BE2C (cell line): ENCODE results near the gene HES4.

Experiments
- DNase-seq: peaks from one replicate; pipeline ENCODE4 v3.0.0-alpha.2; 2020
- H3K27me3 ChIP-seq: fragments of 250-450 bp; sonication (Bioruptor Pico); 2 replicates; pipeline ENCODE4 v1.5.1; 2020; ENCODE audit warnings: mild to moderate bottlenecking
- H3K36me3 ChIP-seq: fragments of 250-450 bp; sonication (Bioruptor Pico); 2 replicates; pipeline ENCODE4 v1.5.1; 2020; ENCODE audit warnings: mild to moderate bottlenecking
- H3K4me1 ChIP-seq: fragments of 250-450 bp; sonication (Bioruptor Pico); 2 replicates; pipeline ENCODE4 v1.5.1; 2020
- H3K4me3 ChIP-seq: 2 replicates; pipeline ENCODE4 v1.5.1; 2011; ENCODE audit warnings: low read depth, low read length
- H3K9me3 ChIP-seq: fragments of 250-450 bp; sonication (Bioruptor Pico); 2 replicates; pipeline ENCODE4 v1.5.1; 2020
- CTCF ChIP-seq: IDR thresholded peaks from 2 replicates; pipeline ENCODE4 v1.5.1; 2012; ENCODE audit warnings: mild to moderate bottlenecking, low read depth, low read length

Gene HES4

GRCh38 chr1:1024149-1024770, 24.4 kb upstream of the HES4 start:
- TF ChIP-seq CTCF, result no peak
- DNase-seq, result no peak
- H3K27me3 ChIP-seq, result peaks cover 10% of the 10 kb centered on the region
- H3K4me1 ChIP-seq, result peaks cover 7% of the 10 kb centered on the region
- H3K9me3 ChIP-seq, result no peaks in the 10 kb centered on the region
- no peak overlapping the region for H3K4me3 ChIP-seq
- no peaks in the 10 kb centered on the region for H3K36me3 ChIP-seq

- no peak for TF ChIP-seq CTCF
- no peak for DNase-seq
- no peak overlapping the region for H3K4me3 ChIP-seq
- H3K4me1 ChIP-seq, result peaks cover 7% of the 10 kb centered on the region
- H3K9me3 ChIP-seq, result no peaks in the 10 kb centered on the region
- no peaks in the 10 kb centered on the region for H3K36me3 ChIP-seq
- peaks cover 10% of the 10 kb centered on the region for H3K27me3 ChIP-seq
Observed at GRCh38 chr1:1023700-1024099, 23.8 kb upstream of the HES4 start.

GRCh38 chr1:1022302-1023009, 22.6 kb upstream of the HES4 start:
- TF ChIP-seq CTCF, result no peak
- DNase-seq, result no peak
- no peaks in the 10 kb centered on the region for H3K36me3 ChIP-seq
- H3K27me3 ChIP-seq, result peaks cover 10% of the 10 kb centered on the region
- no peak overlapping the region for H3K4me3 ChIP-seq
- no peaks in the 10 kb centered on the region for H3K9me3 ChIP-seq
- peaks cover 7% of the 10 kb centered on the region for H3K4me1 ChIP-seq

- H3K9me3 ChIP-seq, result no peaks in the 10 kb centered on the region
- TF ChIP-seq CTCF, result no peak
- H3K4me3 ChIP-seq, result no peak overlapping the region
- no peak for DNase-seq
- peaks cover 7% of the 10 kb centered on the region for H3K4me1 ChIP-seq
- no peaks in the 10 kb centered on the region for H3K36me3 ChIP-seq
- peaks cover 10% of the 10 kb centered on the region for H3K27me3 ChIP-seq
Observed at GRCh38 chr1:1021920-1022259, 22.0 kb upstream of the HES4 start.

GRCh38 chr1:1021010-1021919, 21.4 kb upstream of the HES4 start:
- peak overlapping the region; percentile 24; the same call in 1 of the 2 replicates for H3K4me3 ChIP-seq
- peaks cover 10% of the 10 kb centered on the region; the same call in 1 of the 2 replicates for H3K27me3 ChIP-seq
- H3K4me1 ChIP-seq, result peaks cover 7% of the 10 kb centered on the region
- peak; percentile 70 for DNase-seq
- no peaks in the 10 kb centered on the region for H3K9me3 ChIP-seq
- H3K36me3 ChIP-seq, result no peaks in the 10 kb centered on the region
- TF ChIP-seq CTCF, result no peak
